ENCODE data around the gene ZNF333.

Gene ZNF333

DNA sequence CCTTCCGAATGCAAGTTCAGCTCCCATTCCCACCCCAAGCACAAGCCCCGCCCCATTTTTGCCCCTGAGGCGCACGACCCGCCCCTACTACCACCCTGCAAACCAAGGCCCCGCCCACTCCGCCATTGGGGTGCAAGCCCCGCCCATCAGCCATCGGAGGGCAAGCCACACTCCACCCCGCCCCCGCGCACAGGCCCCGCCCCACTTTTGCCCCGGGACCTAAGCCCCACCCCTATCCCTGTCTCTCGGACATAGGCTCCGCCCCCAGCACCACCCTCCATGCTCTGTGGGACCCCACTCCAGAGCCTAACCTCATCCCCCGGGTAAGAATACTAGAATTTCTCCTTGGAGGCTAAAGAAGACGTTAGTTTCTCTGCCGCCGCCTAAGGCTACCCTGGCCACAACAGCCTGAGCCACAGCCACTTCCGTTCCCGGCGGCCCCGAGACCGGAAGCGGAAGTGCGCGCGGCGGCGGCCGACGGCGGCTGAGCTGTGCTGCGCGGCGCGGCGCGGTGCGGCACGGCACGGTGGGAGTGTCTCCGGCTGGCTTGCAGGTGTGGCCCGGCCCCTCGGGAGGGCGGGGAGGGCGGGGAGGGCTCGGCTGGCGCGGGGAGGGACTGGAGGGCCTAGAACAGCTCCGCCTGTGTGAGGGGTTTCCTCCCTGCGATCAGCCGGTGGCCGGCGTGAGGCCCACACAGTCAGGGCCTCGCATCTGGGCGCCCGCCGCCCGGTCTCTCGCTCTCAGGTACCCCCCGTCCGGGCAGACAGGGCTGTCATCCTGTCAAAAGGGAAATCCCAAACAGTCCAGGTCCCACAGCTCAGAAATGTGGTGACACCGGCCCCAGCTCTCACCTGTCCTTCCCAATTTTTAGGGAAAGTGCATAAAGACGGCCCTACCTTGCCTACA, at the start of gene ZNF333:
ZNF333 (plus strand) TSS at position 451 of the 906 bp plus-strand sequence. CDS start 3,444 bp downstream, outside the sequence.
- peak; percentile 89 for DNase-seq (ENCODE audit: low read depth, low spot score)

- DNase-seq (ENCODE audit: low read depth, low spot score): no peak
Observed at GRCh38 chr19:14648506-14648905, 41.3 kb upstream of the ZNF333 start.

DNA sequence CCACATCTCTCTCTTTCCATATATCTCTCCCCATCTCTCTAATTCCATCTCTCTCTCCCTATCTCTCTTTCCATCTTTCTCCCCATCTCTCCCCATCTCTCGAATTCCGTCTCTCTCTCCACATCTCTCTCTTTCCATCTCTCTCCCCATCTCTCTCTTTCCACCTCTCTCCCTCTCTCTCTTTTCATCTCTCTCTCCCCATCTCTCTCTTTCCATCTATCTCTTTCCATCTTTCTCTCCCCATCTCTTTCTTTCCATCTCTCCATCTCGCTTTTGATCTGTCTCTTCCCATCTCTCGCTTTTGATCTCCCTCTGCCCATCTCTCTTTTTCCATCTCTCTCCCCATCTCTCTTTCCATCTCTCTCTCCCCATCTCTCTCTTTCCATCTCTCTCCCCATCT, 40.8 kb upstream of the ZNF333 start:
- no peak for DNase-seq (ENCODE audit: low read depth, low spot score)

DNA sequence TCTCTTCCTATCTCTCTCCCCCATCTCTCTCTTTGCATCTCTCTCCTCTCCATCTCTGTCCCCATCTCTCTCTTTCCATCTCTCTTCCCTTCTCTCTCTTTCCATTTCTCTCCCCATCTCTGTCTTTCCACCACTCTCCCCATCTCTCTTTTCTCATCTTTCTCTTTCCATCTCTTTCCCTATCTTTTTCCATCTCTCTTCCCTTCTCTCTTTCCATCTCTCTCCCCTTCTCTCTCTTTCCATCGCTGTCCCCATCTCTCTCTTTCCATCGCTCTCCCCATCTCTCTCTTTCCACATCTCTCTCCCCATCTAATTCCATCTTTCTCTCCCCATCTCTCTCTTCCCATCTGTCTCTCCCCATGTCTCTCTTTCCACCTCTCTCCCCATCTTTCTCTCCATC, 39.7 kb upstream of the ZNF333 start:
- no peak for DNase-seq (ENCODE audit: low read depth, low spot score)

DNA sequence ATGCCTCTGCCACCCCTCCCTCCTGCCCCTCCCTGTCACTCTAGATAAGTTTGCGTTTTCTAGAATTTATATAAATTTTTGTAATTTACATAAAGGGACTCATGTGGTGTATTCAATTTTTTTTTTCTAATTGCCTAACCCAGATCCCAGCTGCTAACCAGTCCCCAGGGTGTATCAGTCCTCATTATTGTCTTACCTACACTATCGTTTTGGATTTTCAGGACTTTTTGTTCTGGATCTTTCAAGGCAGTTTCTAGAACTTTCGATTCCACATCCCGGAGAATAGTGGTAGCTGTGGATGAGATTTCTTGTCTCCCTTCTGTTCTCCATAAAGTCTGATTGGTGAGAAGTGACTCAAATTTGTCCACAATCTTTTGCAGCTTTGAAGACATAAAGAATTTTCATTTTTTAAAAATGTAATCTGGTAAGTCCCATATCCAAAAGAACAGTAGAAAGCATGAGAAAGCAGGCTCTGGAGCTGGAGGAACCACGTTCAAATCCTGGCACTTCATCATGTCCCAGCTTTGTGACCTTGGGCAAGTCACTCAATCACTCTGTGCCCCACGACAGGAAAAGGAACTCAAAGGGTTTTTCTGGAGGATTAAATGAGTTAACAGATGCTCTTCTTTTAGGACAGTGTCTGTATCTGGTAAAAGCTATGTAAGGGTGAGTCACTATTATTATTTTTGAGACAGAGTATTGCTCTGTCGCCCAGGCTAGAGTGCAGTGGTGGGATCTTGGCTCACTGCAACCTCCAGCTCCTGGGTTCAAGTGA, 34.9 kb upstream of the ZNF333 start:
- no peak for DNase-seq (ENCODE audit: low read depth, low spot score)

DNA sequence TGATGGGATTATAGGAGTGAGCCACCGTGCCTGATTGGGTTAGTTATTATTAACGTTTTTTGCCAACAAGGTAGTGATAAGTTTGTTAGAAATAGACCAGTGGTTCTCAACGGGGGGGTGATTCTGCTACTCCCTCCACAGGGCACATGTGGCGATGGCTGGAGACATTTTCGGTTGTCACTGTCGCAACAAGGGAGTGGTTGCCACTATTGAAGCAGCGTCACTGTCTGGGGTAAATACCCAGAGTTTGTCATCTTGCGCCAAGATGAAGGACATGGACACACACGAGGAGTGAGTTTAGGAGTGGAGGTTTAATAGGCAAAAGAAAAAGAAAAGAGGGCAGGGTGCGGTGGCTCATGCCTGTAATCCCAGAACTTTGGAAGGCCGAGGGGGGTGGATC, 34.1 kb upstream of the ZNF333 start:
- no peak for DNase-seq (ENCODE audit: low read depth, low spot score)

DNA sequence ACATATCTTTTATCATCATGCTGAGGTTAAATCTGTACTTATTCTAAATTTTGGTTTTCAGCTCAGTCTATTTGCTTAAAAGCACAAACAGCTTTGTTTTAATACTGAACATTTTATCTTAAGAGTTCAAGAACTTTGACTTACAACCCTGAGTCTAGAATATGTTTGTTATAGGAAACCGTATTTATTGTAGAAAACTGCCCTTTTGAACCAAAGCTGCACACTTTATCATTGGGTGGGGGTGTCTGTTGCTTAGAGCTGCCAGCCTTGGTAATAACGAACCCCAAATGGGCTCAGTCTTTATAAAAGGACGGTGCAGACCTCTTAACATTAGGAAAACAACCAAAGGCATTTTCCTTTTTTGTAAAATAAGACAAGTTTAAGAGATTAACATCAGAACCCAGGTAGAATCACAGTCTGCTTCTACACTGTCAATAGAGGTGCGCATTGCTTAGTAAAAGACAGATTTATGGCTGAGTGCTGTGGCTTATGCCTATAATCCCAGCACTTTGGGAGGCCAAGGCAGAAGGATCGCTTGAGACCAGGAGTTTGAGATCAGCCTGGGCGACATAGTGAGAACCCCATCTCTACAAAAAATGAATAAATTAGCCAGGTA, 29.9 kb upstream of the ZNF333 start:
- no peak for DNase-seq (ENCODE audit: low read depth, low spot score)

DNA sequence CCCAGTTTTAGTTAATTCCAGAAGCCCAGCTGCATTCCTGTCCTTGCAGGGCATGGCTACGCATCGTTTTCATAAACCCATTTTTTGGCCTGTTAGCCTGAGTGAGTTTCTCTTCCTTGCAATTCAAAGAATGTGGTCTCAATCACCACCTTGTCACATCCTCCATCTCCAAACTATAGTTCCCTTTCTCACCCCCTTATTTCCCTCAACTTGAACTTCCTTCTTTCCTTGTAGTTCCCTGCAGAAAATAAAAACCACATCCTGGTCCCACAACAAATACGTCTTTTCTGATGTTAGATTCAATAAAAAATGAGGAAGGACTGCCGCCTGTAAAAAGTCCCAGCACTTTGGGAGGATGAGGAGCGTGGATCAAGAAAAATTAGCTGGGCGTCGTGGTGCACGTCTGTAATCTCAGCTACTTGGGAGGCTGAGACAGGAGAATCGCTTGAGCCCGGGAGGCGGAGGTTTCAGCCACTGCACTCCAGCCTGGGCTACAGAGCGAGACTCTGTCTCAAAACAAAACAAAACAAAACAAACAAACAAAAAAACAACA, 28.4 kb upstream of the ZNF333 start:
- DNase-seq (ENCODE audit: low read depth, low spot score): no peak

GRCh38 chr19:14669940-14670339, 19.9 kb upstream of the ZNF333 start:
- DNase-seq (ENCODE audit: low read depth, low spot score): no peak

GRCh38 chr19:14670408-14670807, 19.4 kb upstream of the ZNF333 start:
- DNase-seq (ENCODE audit: low read depth, low spot score): no peak

DNA sequence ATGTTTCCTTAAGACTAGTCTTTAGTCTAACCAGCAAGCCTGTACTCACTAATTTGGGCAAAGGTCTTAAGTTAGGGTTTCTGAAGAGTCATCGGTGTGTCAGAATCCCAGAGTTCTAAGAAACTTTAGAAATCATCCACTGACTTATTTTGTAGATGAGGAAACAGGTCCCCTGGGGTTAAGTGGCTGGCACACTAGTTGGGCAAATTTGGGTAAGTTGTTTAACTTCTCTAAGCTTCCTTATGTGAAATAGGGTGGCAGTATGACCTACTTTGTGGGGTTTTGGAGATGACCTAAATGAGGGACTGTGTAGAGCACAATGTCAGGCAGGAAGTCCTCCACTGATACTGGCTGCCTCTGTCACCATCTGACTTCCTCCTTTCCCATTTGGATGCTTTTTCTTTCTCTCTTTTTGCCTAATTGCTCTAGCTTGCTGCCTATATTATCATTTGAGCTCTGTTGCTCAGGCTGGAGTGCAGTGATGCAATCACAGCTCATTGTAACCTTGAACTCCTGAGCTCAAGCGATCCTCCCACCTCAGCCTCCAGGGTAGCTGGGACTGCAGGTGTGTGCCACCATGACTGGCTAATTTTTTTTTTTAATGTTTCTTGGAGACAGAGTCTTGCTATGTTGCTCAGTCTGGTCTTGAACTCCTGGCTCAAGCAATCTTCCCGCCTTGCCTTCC, 17.5 kb upstream of the ZNF333 start:
- no peak for DNase-seq (ENCODE audit: low read depth, low spot score)

DNA sequence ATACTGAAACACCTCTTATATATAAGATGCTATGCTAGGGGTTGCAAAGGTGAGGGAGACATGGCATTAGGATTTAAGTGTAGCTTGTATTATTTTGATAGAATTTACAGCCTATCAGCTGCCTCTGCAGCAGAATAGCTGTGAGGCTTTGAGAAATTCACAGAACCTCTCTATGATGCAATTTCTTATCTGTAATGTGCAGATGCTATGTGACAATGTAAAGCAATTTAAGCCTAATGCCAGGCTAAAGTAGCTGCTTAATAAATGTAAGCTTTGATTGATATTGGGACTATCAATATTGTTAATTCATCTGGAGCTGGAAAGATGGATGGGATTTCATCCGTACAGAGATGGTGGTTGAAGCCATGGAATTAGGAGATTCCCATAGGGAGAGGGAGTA, 16.8 kb upstream of the ZNF333 start:
- no peak for DNase-seq (ENCODE audit: low read depth, low spot score)

DNA sequence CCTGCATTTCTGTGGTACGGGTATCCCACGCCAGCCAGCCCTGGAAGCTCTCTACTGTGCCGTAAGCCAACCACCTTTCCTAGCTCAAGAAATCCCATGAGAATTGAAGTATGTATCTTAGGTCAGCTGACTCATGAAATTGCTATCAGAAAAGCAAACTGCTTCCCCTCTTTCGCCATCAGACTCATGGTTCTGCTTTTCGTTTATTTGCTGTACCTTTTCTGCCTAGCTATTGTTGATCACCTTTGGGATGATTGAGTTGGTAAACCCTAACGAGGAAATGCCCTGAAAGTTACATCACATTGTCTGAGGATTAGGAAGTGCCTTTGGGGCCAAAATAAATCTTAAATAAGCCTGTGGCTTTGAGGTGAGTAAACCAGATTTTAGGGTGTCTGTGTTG, 15.1 kb upstream of the ZNF333 start, which contains the start of gene ADGRE3:
ADGRE3 (minus strand) TSS at position 81 of the 400 bp plus-strand sequence; CDS start at position 7, 74 bp downstream.
- DNase-seq (ENCODE audit: low read depth, low spot score): no peak

DNA sequence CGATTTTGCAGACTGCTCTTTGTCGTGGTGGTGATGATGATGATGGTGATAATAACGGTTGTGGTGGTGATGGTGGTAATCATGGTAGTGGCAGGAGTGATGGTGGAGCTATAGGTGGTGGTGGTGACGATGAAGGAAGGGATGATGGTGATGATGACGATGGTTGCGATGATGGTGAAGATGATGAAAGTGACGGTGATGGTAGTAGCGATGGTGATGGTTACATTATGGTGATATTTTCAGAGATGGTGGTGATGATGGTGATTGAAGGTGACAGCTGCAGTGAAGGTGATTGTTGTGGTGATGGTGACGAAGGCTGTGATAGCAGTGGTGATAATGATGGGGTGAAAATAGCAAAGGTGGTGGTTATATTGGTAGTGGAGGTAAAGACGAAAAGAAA, 13.1 kb upstream of the ZNF333 start:
- DNase-seq (ENCODE audit: low read depth, low spot score): no peak

GRCh38 chr19:14677464-14677863, 12.4 kb upstream of the ZNF333 start:
- DNase-seq (ENCODE audit: low read depth, low spot score): no peak

GRCh38 chr19:14678199-14678598, 11.6 kb upstream of the ZNF333 start:
- DNase-seq (ENCODE audit: low read depth, low spot score): no peak

DNA sequence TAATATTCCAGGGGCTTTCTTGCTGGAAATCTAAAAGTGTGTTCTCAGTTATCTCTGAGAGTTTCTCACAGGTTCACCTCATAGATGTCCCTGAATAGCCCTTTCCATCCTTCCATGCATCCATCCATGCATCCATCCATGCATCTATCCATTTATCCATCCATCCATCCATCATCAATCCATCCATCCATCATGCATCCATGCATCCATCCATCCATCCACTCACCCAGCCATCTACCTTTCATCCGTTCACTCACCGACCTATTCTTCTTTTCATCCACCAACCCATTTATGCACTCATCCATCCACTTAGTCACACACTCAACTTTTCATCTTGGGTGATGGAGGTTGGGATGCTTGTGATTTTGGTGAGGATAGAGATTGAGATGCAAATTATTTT, 7.8 kb upstream of the ZNF333 start:
- no peak for DNase-seq (ENCODE audit: low read depth, low spot score)

DNA sequence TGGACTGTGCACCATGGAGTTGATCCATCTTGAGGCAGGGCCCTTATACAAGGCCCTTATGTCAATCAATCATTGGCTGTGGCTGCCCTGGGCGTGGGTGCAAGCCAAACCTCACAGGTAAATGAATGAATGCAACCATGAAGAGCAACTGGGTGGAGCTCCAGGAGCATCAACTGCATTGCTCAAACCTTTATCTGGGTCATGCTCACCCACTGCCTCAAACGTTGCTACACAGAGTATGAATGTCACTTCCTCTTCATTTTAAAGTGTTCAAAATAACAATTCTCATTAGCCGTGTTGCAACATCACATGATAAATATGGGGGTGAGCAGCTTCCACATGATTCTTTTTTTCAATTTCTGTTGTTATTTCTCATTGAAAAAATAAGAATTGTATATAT, 6.4 kb upstream of the ZNF333 start:
- no peak for DNase-seq (ENCODE audit: low read depth, low spot score)

GRCh38 chr19:14686411-14686810, 3.4 kb upstream of the ZNF333 start:
- no peak for DNase-seq (ENCODE audit: low read depth, low spot score)

- no peak for DNase-seq (ENCODE audit: low read depth, low spot score)
Observed at GRCh38 chr19:14694641-14695266, 4.9 kb downstream of the ZNF333 start.

GRCh38 chr19:14695471-14695870, 5.6 kb downstream of the ZNF333 start:
- no peak for DNase-seq (ENCODE audit: low read depth, low spot score)
